ENCODE measurements around the gene CDK11A.

- TF ChIP-seq CTCF (IDR thresholded peaks at IDR 0.05 in 4 of 5, conservative IDR thresholded peaks at IDR 0.05 in 1 of 5) (no peak), POLR2A (IDR thresholded peaks at IDR 0.05) (no peak)
Observed at GRCh38 chr1:1748686-1749321, 24.6 kb upstream of the CDK11A start.

Measured in gastrocnemius medialis (tissue), 4 donors.